GM12878 (cell line): ENCODE data around the gene SYT1. TPM values are rescaled to one million over a fixed set of nuclear protein-coding genes. Genes with fewer than 3 reads are reported as not detected.

Experiments used
- ATAC-seq: fragments of 200-7000 bp; cut with Tn5 transposase; 3 replicates; pipeline ENCODE4 v1.9.1; 2020; ENCODE audit warnings: mild to moderate bottlenecking, moderate library complexity
- BruUV-seq: library from RNA; stranded (reverse); fragments of 400-500 nt; replicated peaks from 2 replicates; lab custom pipeline; 2021; lab: Mats Ljungman, UMichigan
- CTCF ChIA-PET: fragments of 300-600 bp; sonication (Branson Sonifier 250); formaldehyde crosslinking; extraction: SDS; loops from one replicate; lab custom pipeline; 2021; ENCODE audit warnings: inconsistent platforms; lab: Yijun Ruan, JAX
- POLR2A ChIA-PET: fragments of 350-600 bp; formaldehyde crosslinking; extraction: SDS; loops from one replicate; lab custom pipeline; 2021; ENCODE audit warnings: inconsistent platforms; lab: Charles Lee
- RAD21 ChIA-PET: fragments of 300-600 bp; sonication (Branson Sonifier 250); formaldehyde crosslinking; loops from one replicate; lab custom pipeline; 2023; ENCODE audit warnings: antibody characterized with exemption; ENCODE audit not compliant: unreplicated experiment; lab: Charles Lee
- SMC1A ChIA-PET: fragments of 300-600 bp; sonication (Branson Sonifier 250); formaldehyde crosslinking; loops from one replicate; lab custom pipeline; 2023; ENCODE audit not compliant: unreplicated experiment, uncharacterized antibody; lab: Charles Lee
- DNase-seq: peaks from one replicate; pipeline ENCODE4 v3.0.0-alpha.2; 2011; ENCODE audit warnings: low read depth, low spot score
- FAIRE-seq: peaks from 3 replicates; lab custom pipeline; 2011; peaks lifted over from hg19 to GRCh38; lab: Jason Lieb, UNC
- H2AFZ ChIP-seq: 2 replicates; pipeline ENCODE4 v1.6.0; 2011; ENCODE audit warnings: low read depth, low read length, control low read depth; ENCODE audit not compliant: control insufficient read depth
- H3K27ac ChIP-seq: 2 replicates; pipeline ENCODE4 v1.5.1; 2011; ENCODE audit warnings: control low read depth; ENCODE audit not compliant: control insufficient read depth, insufficient read depth
- H3K27me3 ChIP-seq, 2 experiments: replicated peaks in 1 of 2; 2 replicates each; pipeline versions ENCODE4 v1.6.0 to v1.6.1; 2011; ENCODE audit warnings: low read length in 1 of 2; ENCODE audit not compliant: control insufficient read depth in 2 of 2, insufficient read depth in 2 of 2
- H3K36me3 ChIP-seq, 2 experiments: 2 replicates each; pipeline ENCODE4 v1.5.1; 2011; ENCODE audit warnings: low read length in 1 of 2; ENCODE audit not compliant: control insufficient read depth in 2 of 2, insufficient read depth in 2 of 2
- H3K4me1 ChIP-seq: 2 replicates; pipeline ENCODE4 v1.6.1; 2011; ENCODE audit warnings: mild to moderate bottlenecking, low read length, moderate library complexity, mixed read lengths; ENCODE audit not compliant: control insufficient read depth, insufficient read depth
- H3K4me2 ChIP-seq: 2 replicates; pipeline ENCODE4 v1.6.0; 2011; ENCODE audit warnings: control low read depth; ENCODE audit not compliant: control insufficient read depth, insufficient read depth
- H3K4me3 ChIP-seq: fragments of 200-600 bp; sonication (generic); 2 replicates; pipeline ENCODE4 v1.5.1; 2016
- H3K79me2 ChIP-seq: 2 replicates; pipeline ENCODE4 v1.6.0; 2011; ENCODE audit warnings: low read length; ENCODE audit not compliant: control insufficient read depth, insufficient read depth
- H3K9ac ChIP-seq: 2 replicates; pipeline ENCODE4 v1.8.0; 2011; ENCODE audit warnings: low read length, control low read depth, mixed read lengths; ENCODE audit not compliant: control insufficient read depth, insufficient read depth
- H3K9me3 ChIP-seq: replicated peaks from 3 replicates; pipeline ENCODE4 v1.5.1; 2011; ENCODE audit warnings: mild to moderate bottlenecking, low read length; ENCODE audit not compliant: control insufficient read depth, insufficient read depth
- H4K20me1 ChIP-seq: 2 replicates; pipeline ENCODE4 v1.6.0; 2011; ENCODE audit not compliant: control insufficient read depth, insufficient read depth
- BHLHE40 ChIP-seq, 2 experiments: fragments of 450-650 bp in 1 of 2; IDR thresholded peaks; 2 replicates each; pipeline ENCODE4 v1.6.1; 2011 to 2017; ENCODE audit warnings: low read depth in 2 of 2, borderline replicate concordance in 1 of 2, improper control_type of control experiment in 1 of 2, low read length in 1 of 2, mild to moderate bottlenecking in 1 of 2
- CHD2 ChIP-seq: IDR thresholded peaks from 2 replicates; pipeline ENCODE4 v1.6.1; 2011; ENCODE audit warnings: low read depth, low read length, improper control_type of control experiment, borderline replicate concordance
- EED ChIP-seq: sonication (generic); IDR thresholded peaks from 2 replicates; pipeline ENCODE4 v1.6.1; 2016; ENCODE audit warnings: antibody characterized with exemption, low read depth
- ESRRA ChIP-seq: IDR thresholded peaks from 2 replicates; pipeline ENCODE4 v1.6.1; 2012; ENCODE audit warnings: mild to moderate bottlenecking, low read length, improper control_type of control experiment
- EZH2 ChIP-seq: IDR thresholded peaks from 2 replicates; pipeline ENCODE4 v1.6.1; 2012; ENCODE audit warnings: low read depth, mild to moderate bottlenecking, control low read depth, inconsistent platforms, low read length, borderline replicate concordance; ENCODE audit not compliant: control insufficient read depth
- HCFC1 ChIP-seq: fragments of 150-350 bp; IDR thresholded peaks from 2 replicates; pipeline ENCODE4 v1.6.1; 2014; ENCODE audit warnings: low read length
- IKZF1 ChIP-seq: fragments of 450-650 bp; conservative IDR thresholded peaks from 2 replicates; pipeline ENCODE4 v1.6.1; 2017; ENCODE audit warnings: antibody characterized with exemption, mild to moderate bottlenecking
- MXI1 ChIP-seq: fragments of 150-350 bp; IDR thresholded peaks from 2 replicates; pipeline ENCODE4 v1.6.1; 2011; ENCODE audit warnings: low read depth, mild to moderate bottlenecking, inconsistent platforms, low read length, improper control_type of control experiment
- POLR2AphosphoS2 ChIP-seq: IDR thresholded peaks from 2 replicates; pipeline ENCODE4 v1.6.1; 2011; ENCODE audit warnings: low read depth, mild to moderate bottlenecking, low read length, improper control_type of control experiment, moderate library complexity
- SIX5 ChIP-seq: IDR thresholded peaks from 2 replicates; pipeline ENCODE4 v1.6.1; 2011; ENCODE audit warnings: mild to moderate bottlenecking, low read depth, low read length, moderate library complexity; ENCODE audit not compliant: severe bottlenecking
- SMAD5 ChIP-seq: IDR thresholded peaks from 2 replicates; pipeline ENCODE4 v1.6.1; 2016; ENCODE audit warnings: antibody characterized with exemption, low read depth
- STAT3 ChIP-seq: IDR thresholded peaks from 2 replicates; pipeline ENCODE4 v1.6.1; 2011; ENCODE audit warnings: low read depth, low read length, improper control_type of control experiment
- SUPT20H ChIP-seq: IDR thresholded peaks from 2 replicates; pipeline ENCODE4 v1.6.1; 2011; ENCODE audit warnings: low read depth, mild to moderate bottlenecking, low read length, moderate library complexity, borderline replicate concordance; ENCODE audit not compliant: control insufficient read depth
- TBL1XR1 ChIP-seq: IDR thresholded peaks from 2 replicates; pipeline ENCODE4 v1.6.1; 2012; ENCODE audit warnings: low read depth, low read length, improper control_type of control experiment
- TCF7 ChIP-seq: IDR thresholded peaks from 2 replicates; pipeline ENCODE4 v1.6.1; 2014; ENCODE audit warnings: antibody characterized with exemption, borderline replicate concordance
- USF2 ChIP-seq: IDR thresholded peaks from 2 replicates; pipeline ENCODE4 v1.6.1; 2011; ENCODE audit warnings: low read depth, low read length, improper control_type of control experiment, borderline replicate concordance
- WRNIP1 ChIP-seq: IDR thresholded peaks from 2 replicates; pipeline ENCODE4 v1.6.1; 2011; ENCODE audit warnings: low read depth, low read length, improper control_type of control experiment, borderline replicate concordance
- YY1 ChIP-seq: IDR thresholded peaks from 2 replicates; pipeline ENCODE4 v1.6.1; 2011; ENCODE audit warnings: low read depth, mild to moderate bottlenecking, low read length
- ZSCAN29 ChIP-seq: fragments of 450-650 bp; IDR thresholded peaks from 2 replicates; pipeline ENCODE4 v1.6.1; 2017; ENCODE audit warnings: mild to moderate bottlenecking, moderate library complexity
- WGBS: methylation state at CpG from one replicate; pipeline ENCODE4 v1.1.6; 2016; ENCODE audit warnings: low lambda C conversion rate; ENCODE audit not compliant: insufficient replicate concordance, insufficient coverage; ENCODE audit errors: missing lambda C conversion rate; 5-methylcytosine and 5-hydroxymethylcytosine counted together
- in situ Hi-C: fragments of 300-500 bp; cut with MboI; formaldehyde crosslinking; loops from 9 replicates; pipeline ENCODE4 v1.14.3; 2018; ENCODE audit warnings: mixed read lengths
- intact Hi-C: fragments of 100-400 bp; cut with micrococcal nuclease; formaldehyde crosslinking; loops from one replicate; pipeline ENCODE4 v1.14.2; 2022; ENCODE audit not compliant: unreplicated experiment
- polyA plus RNA-seq, 11 experiments: library from polyadenylated mRNA; depleted of rRNA in 4 of 11; unstranded in 6 of 11; stranded (reverse) in 5 of 11; fragments of >200 nt; fragmentation: Nextera tagmentation in 4 of 11; fragmentation: Illumina TruSeq in 1 of 11; extraction: Ambion mirVana in 4 of 11; extraction: Trizol in 1 of 11; gene quantifications; 1 replicate in 1 of 11; 2 replicates in 10 of 11; pipeline versions ENCODE4 v1.2.1 to v1.2.3, GENCODE V29; 2011 to 2016; ENCODE audit warnings: inconsistent platforms in 2 of 11, missing spikeins in 2 of 11, low read depth in 1 of 11
- total RNA-seq, 4 experiments: library from RNA; depleted of rRNA in 3 of 4; stranded (reverse); fragments of >200 nt in 3 of 4; fragmentation: Illumina TruSeq in 1 of 4; extraction: Trizol in 1 of 4; gene quantifications; 2 replicates each; pipeline versions ENCODE4 v1.2.1 to v1.2.3, GENCODE V29; 2013 to 2021

The SYT1 gene
- total and polyA plus RNA-seq, 10 of the 15 experiments (the other 5 are each of a cell fraction or from before 2014, with no cell fraction given), result 0.10 to 0.28 TPM; not detected in 8

GRCh38 chr12:78963439-78964227 is 99.1 kb downstream of the SYT1 start:
- Histone ChIP-seq H3K9ac (no peak overlapping the region), H2AFZ (no peak overlapping the region), H3K36me3 (no peaks in the 10 kb centered on the region), H4K20me1 (no peaks in the 10 kb centered on the region), H3K27me3 (no peaks in the 10 kb centered on the region), H3K79me2 (no peaks in the 10 kb centered on the region), H3K27ac (no peak overlapping the region), H3K4me1 (no peaks in the 10 kb centered on the region), H3K4me2 (no peak overlapping the region), H3K9me3 (no peaks in the 10 kb centered on the region), H3K4me3 (no peak overlapping the region)
- no peak for DNase-seq
- CTCF ChIA-PET, result no interaction called here
- RAD21 ChIA-PET, result no interaction called here
- intact Hi-C loops, result no loop called here
- in situ Hi-C loops, result no loop called here
- 50% methylated on average over 1 of the region's 1 CpG for WGBS
- POLR2A ChIA-PET, result no interaction called here
- FAIRE-seq, result no peak
- no peak for ATAC-seq
- TF ChIP-seq SIX5 (no peak), ZSCAN29 (no peak), BHLHE40 (IDR thresholded peaks at IDR 0.05; ENCODE audit: borderline replicate concordance in 1 of 2, low read depth in 2 of 2, low read length in 1 of 2) (no peak), WRNIP1 (no peak), HCFC1 (no peak), MXI1 (no peak), SMAD5 (no peak)
- no TSS peak for BruUV-seq
- SMC1A ChIA-PET, result interaction anchor here (0.7 kb wide), 1 partner anchor 8 kb away, joined by 3 read pairs; no protein-coding TSS in a partner anchor

- no TSS peak for BruUV-seq
- Histone ChIP-seq H3K79me2 (no peaks in the 10 kb centered on the region), H3K9ac (no peak overlapping the region), H3K4me3 (no peak overlapping the region), H3K4me1 (no peaks in the 10 kb centered on the region), H2AFZ (no peak overlapping the region), H3K4me2 (no peak overlapping the region), H3K27ac (no peak overlapping the region), H4K20me1 (no peaks in the 10 kb centered on the region), H3K27me3 (no peaks in the 10 kb centered on the region), H3K36me3 (no peaks in the 10 kb centered on the region), H3K9me3 (no peaks in the 10 kb centered on the region)
- ChIA-PET RAD21 (no interaction called here), POLR2A (no interaction called here), CTCF (no interaction called here), SMC1A (no interaction called here)
- FAIRE-seq (no peak), ATAC-seq (no peak), DNase-seq (no peak)
- intact Hi-C loops, result no loop called here
- in situ Hi-C loops, result no loop called here
- no peak for TF ChIP-seq USF2
- no peak for TF ChIP-seq YY1
- TF ChIP-seq ESRRA, result no peak
- TF ChIP-seq CHD2, result no peak
- TF ChIP-seq STAT3, result no peak
- TF ChIP-seq EZH2, result no peak
- TF ChIP-seq EED, result no peak
- TF ChIP-seq TCF7, result no peak
- no peak for TF ChIP-seq TBL1XR1
- no peak for TF ChIP-seq IKZF1
- TF ChIP-seq SUPT20H, result no peak
- TF ChIP-seq POLR2AphosphoS2, result no peak
These were observed 99.9 kb downstream of the SYT1 start for GRCh38 chr12:78964521-78964920.
